Heart right ventricle (tissue), 16 donors: ENCODE results near the gene FTO. TPM values are rescaled to one million over a fixed set of nuclear protein-coding genes. Genes with fewer than 3 reads are reported as not detected.

Source experiments
- ATAC-seq, 8 donors: fragments of 200-7000 bp; cut with Tn5 transposase; one replicate each; pipeline ENCODE4 v1.9.1; 2020; ENCODE audit warnings: mild to moderate bottlenecking in 8 of 8, moderate library complexity in 8 of 8, moderate number of reproducible peaks in 1 of 8
- DNase-seq, 2 donors: peaks; one replicate each; pipeline ENCODE4 v3.0.0-alpha.2; 2020
- H3K27ac ChIP-seq, 10 donors: fragments of 200-600 bp; sonication (generic) in 2 of 10; one replicate each; pipeline versions ENCODE4 v1.5.0 to v1.8.0; 2020 to 2022; ENCODE audit warnings: mild to moderate bottlenecking in 3 of 10
- H3K27me3 ChIP-seq, 7 donors: fragments of 200-600 bp; one replicate each; pipeline ENCODE4 v1.8.0; 2021 to 2022; ENCODE audit warnings: mild to moderate bottlenecking in 2 of 7
- H3K36me3 ChIP-seq, 9 donors: fragments of 200-600 bp; sonication (generic) in 1 of 9; one replicate each; pipeline versions ENCODE4 v1.5.0 to v1.8.0; 2020 to 2022; ENCODE audit warnings: mild to moderate bottlenecking in 2 of 9
- H3K4me1 ChIP-seq, 9 donors: fragments of 200-600 bp; sonication (generic) in 1 of 9; one replicate each; pipeline versions ENCODE4 v1.5.0 to v1.8.0; 2020 to 2022; ENCODE audit warnings: mild to moderate bottlenecking in 4 of 9
- H3K4me3 ChIP-seq, 10 donors: fragments of 200-600 bp; sonication (generic) in 2 of 10; one replicate each; pipeline versions ENCODE4 v1.5.0 to v1.8.0; 2020 to 2022; ENCODE audit warnings: mild to moderate bottlenecking in 7 of 10, moderate library complexity in 2 of 10
- H3K9me3 ChIP-seq, 11 donors: fragments of 200-600 bp in 10 of 11; sonication (generic) in 2 of 11; one replicate each; pipeline versions ENCODE4 v1.5.0 to v1.8.0; 2013 to 2022; ENCODE audit warnings: mild to moderate bottlenecking in 2 of 11, control low read depth in 1 of 11, moderate library complexity in 1 of 11
- WGBS, 2 donors: extraction: QIAGEN DNeasy Blood & Tissue Kit; methylation state at CpG; one replicate each; pipeline ENCODE4 v1.1.7; 2013; ENCODE audit warnings: inconsistent platforms in 1 of 2; 5-methylcytosine and 5-hydroxymethylcytosine counted together
- intact Hi-C, 10 donors: fragments of 100-400 bp; cut with DNase I; formaldehyde crosslinking; loops; one replicate each; pipeline versions ENCODE4 v1.11.1 to v1.14.2; 2022
- polyA plus RNA-seq, 2 donors: library from polyadenylated mRNA; stranded (reverse); fragments of 200-250 nt; gene quantifications; one replicate each; pipeline ENCODE4 v1.2.3, GENCODE V29; 2013
- total RNA-seq, 10 donors: library from RNA; stranded (reverse); fragmentation: NEBNext Ultra II Directional in 3 of 10; extraction: Animal tissue kit (Norgen Biotek cat#: 25700) in 3 of 10; gene quantifications; one replicate each; pipeline versions ENCODE4 v1.2.1 to v1.2.4, GENCODE V29; 2021 to 2023
- TF ChIP-seq, protein P1 (sequence below), 9 donors: fragments of 200-600 bp; sonication (generic) in 2 of 9; IDR thresholded peaks; one replicate each; pipeline versions ENCODE4 v1.5.0 to v1.8.0; 2021 to 2022; ENCODE audit warnings: antibody characterized with exemption in 9 of 9, mild to moderate bottlenecking in 5 of 9, moderate library complexity in 1 of 9
- donor health status: Arrhythmogenic right ventricular cardiomyopathy.
- donor health status: ischemic (EF 13 %, LVEDD 7.1; RV severe dilation, severe dysfunction).
- donor health status: healthy with polysubstance abuse.
- donor health status: DM: no; HTN: yes; CAD: no.
- donor health status: DM: no; HTN: no; CAD: no.
- donor health status: ischemic (EF 25% LVEDD 6.9; RV normal size, moderate dysfunction).
- donor health status: ischemic (EF 25% LVEDD 5.7; RV mildly dilated, moderate dysfunction).
- donor health status: healthy.
- donor health status: DM: yes; HTN: yes; CAD: no.
- donor health status: Ischemic cardiomyopathy.
- donor health status: ischemic (EF 35%, LVEDD 5.7; RV mildly dilated, moderate dysfunction).
- donor health status: nonischemic (EF 11% LVEDD 7.7; RV severe dilation, severe dysfunction).
- donor health status: DM: yes; HTN: yes; CAD: no.
- donor health status: PGD.
- donor health status: ischemic (EF 29% LVEDD 5.4; RV normal size, mild dysfunction).
- donor health status: nonischemic (EF 23%, LVEDD 6.1; RV moderate dilation, normal function).

FTO gene
- total and polyA plus RNA-seq, 12 donors, result 8.5 to 103 (median 90.0) TPM

DNA sequence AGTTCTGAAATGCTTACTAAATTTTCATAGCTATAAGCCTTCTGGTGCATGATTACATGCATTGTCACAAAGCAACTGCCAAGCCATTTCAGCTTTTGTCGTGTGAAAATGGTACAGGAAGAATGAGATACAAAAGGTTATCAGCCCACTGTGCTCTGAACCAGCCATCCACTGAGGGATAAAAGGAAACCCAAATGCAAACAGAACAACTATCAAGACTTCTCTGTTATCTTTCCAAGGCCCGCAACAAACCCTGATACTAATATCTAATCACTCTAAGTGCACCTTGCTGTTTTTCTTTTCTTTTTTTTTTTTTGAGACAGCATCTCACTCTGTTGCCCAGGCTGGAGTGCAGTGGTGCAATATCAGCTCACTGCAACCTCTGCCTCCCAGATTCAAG lies 109.0 kb downstream of the FTO start:
- ATAC-seq, result no peak
- no peak overlapping the region for H3K27ac ChIP-seq
- H3K4me3 ChIP-seq, result no peak overlapping the region
- H3K36me3 ChIP-seq, result peaks cover 0 to 54% (median 0%) of the 10 kb centered on the region in 9 donors
- intact Hi-C loops, result no loop called here
- TF ChIP-seq, protein P1, sequence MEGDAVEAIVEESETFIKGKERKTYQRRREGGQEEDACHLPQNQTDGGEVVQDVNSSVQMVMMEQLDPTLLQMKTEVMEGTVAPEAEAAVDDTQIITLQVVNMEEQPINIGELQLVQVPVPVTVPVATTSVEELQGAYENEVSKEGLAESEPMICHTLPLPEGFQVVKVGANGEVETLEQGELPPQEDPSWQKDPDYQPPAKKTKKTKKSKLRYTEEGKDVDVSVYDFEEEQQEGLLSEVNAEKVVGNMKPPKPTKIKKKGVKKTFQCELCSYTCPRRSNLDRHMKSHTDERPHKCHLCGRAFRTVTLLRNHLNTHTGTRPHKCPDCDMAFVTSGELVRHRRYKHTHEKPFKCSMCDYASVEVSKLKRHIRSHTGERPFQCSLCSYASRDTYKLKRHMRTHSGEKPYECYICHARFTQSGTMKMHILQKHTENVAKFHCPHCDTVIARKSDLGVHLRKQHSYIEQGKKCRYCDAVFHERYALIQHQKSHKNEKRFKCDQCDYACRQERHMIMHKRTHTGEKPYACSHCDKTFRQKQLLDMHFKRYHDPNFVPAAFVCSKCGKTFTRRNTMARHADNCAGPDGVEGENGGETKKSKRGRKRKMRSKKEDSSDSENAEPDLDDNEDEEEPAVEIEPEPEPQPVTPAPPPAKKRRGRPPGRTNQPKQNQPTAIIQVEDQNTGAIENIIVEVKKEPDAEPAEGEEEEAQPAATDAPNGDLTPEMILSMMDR (IDR thresholded peaks at IDR 0.05), result no peak
- WGBS, 2 donors, result 61 to 64% methylated on average over 2 of the region's 2 CpGs
- H3K27me3 ChIP-seq, result no peaks in the 10 kb centered on the region
- H3K4me1 ChIP-seq, result peaks cover 0 to 17% (median 8%) of the 10 kb centered on the region in 9 donors
- no peak for DNase-seq
- H3K9me3 ChIP-seq, result no peaks in the 10 kb centered on the region

DNA sequence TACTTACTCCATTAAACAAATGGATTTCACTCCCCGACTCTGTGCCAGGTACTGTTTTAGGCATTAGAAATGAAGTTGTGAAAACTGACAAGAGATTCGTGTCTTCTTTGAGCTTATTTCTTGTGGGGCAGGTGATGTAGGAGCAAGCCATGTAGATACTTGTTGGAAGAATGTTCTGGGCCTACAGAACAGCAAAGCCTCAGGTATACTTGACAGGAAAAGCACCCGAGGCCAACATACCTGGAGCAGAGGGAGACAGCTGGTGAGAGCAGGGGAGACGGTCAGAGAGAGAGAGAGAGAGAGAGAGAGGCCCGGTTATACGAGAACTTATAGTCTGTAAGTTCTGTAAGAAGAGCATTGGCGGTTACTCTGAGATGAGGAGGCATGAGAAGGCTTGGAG lies 110.8 kb downstream of the FTO start:
- WGBS, 2 donors, result 97% methylated on average over 7 of the region's 7 CpGs
- Histone ChIP-seq H3K4me1 (peaks cover 0 to 19% (median 9%) of the 10 kb centered on the region in 9 donors), H3K4me3 (no peak overlapping the region), H3K9me3 (no peaks in the 10 kb centered on the region), H3K27me3 (no peaks in the 10 kb centered on the region), H3K36me3 (peaks cover 0 to 54% (median 0%) of the 10 kb centered on the region in 9 donors), H3K27ac (no peak overlapping the region)
- intact Hi-C loops, result no loop called here
- TF ChIP-seq, protein P1 (IDR thresholded peaks at IDR 0.05), result no peak
- ATAC-seq, result no peak
- DNase-seq, result no peak

DNA sequence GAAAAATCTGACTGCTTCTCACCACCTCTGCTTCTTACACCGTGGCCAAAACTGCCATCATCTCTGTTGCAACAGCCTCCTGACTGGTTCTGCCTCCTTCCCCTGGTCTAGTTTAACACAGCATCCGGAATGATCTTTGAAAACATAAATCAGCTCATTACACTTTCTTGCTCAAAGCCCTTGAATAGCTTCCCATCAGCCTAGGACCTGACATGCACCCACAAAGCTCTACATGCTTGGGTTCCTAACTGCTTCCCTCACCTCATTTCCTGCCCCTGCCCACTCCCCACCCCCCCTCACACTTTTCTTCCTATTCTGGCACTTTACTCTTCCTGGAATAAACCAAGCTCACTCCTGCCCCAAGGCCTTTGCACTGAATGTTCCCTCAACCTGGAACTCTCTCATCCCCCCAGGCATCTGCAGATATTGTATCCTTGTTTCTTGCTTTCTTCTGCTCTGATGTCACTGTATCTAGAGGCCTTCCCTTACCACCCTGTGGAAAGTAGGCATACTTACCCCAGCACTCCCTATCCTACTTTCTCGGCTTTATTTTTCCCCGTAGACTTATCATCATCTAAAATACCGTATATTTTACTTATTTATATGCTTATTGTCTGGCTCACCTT lies 112.4 kb downstream of the FTO start:
- Histone ChIP-seq H3K4me3 (no peak overlapping the region), H3K36me3 (peaks cover 0 to 41% (median 0%) of the 10 kb centered on the region in 9 donors), H3K9me3 (no peaks in the 10 kb centered on the region), H3K27ac (no peak overlapping the region), H3K27me3 (no peaks in the 10 kb centered on the region), H3K4me1 (peaks cover 0 to 19% (median 9%) of the 10 kb centered on the region in 9 donors)
- WGBS, 2 donors, result 88 to 96% methylated on average over 5 of the region's 5 CpGs
- no peak for DNase-seq
- TF ChIP-seq, protein P1 (IDR thresholded peaks at IDR 0.05), result no peak
- ATAC-seq, result no peak
- intact Hi-C loops, result no loop called here

DNA sequence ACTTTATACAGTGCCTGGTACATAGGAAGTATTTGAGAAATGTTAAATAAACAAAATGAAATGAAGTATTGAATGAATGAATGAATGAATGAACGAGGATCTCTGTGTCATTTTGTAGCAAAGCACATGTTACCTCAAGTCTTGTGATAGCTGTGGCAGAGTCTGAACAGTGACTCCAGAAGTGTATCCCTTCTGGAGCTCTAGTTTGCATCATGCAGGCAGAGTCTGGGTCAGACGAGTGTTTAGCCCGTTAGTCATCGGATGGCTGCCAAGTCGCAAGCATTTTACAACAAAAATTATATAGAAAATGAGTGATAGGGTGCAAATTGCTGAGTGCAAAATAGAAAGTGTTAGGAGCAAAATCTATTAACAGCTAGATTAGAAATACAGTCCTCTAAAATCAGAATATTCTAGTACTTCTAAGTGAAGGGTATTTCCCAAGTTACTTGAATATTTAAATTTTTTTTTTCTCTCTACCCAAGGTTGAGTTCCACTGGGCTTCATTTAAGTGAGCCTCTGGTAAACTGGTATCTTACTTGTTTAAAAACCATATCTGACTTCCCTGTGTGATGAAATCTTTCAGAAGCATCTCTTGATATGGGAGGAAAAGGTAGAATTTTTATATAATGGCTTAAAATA lies 113.3 kb downstream of the FTO start:
- intact Hi-C loops, result no loop called here
- no peaks in the 10 kb centered on the region for H3K9me3 ChIP-seq
- WGBS, 2 donors, result 83 to 89% methylated on average over 5 of the region's 5 CpGs
- H3K4me1 ChIP-seq, result peaks cover 0 to 26% (median 12%) of the 10 kb centered on the region in 9 donors
- no peak for ATAC-seq
- TF ChIP-seq, protein P1 (IDR thresholded peaks at IDR 0.05), result no peak
- H3K27ac ChIP-seq, result no peak overlapping the region
- peaks cover 0 to 32% (median 0%) of the 10 kb centered on the region in 9 donors for H3K36me3 ChIP-seq
- H3K27me3 ChIP-seq, result no peaks in the 10 kb centered on the region
- H3K4me3 ChIP-seq, result no peak overlapping the region
- DNase-seq, result no peak
